HG02981 (cell line): Measurements from ENCODE around the gene LSP1.

Experiments
- ATAC-seq: cut with Tn5 transposase; IDR thresholded peaks from one replicate; pipeline ENCODE4 v1.9.1; 2021; ENCODE audit warnings: mild to moderate bottlenecking, moderate library complexity; ENCODE audit not compliant: unreplicated experiment

LSP1 gene

GRCh38 chr11:1836011-1836945 lies 16.6 kb upstream of the LSP1 start:
- no peak for ATAC-seq

- ATAC-seq = no peak
These were observed 15.5 kb upstream of the LSP1 start for GRCh38 chr11:1837171-1838076.

- ATAC-seq = no peak
These were observed 14.8 kb upstream of the LSP1 start for GRCh38 chr11:1838077-1838425.

GRCh38 chr11:1838426-1839144 lies 14.3 kb upstream of the LSP1 start, which contains the start of gene TNNI2:
Gene TNNI2 (plus strand): TSS chr11:1838981. CDS start chr11:1839697, 716 bp downstream.
- ATAC-seq = no peak

GRCh38 chr11:1839204-1839923 lies 13.5 kb upstream of the LSP1 start:
- no peak for ATAC-seq

- ATAC-seq = no peak
These were observed 12.7 kb upstream of the LSP1 start for GRCh38 chr11:1839924-1840779.

- ATAC-seq = no peak
These were observed 12.0 kb upstream of the LSP1 start for GRCh38 chr11:1840780-1841480.

GRCh38 chr11:1841511-1842148 lies 11.3 kb upstream of the LSP1 start:
- ATAC-seq = no peak

- ATAC-seq = no peak
These were observed 10.5 kb upstream of the LSP1 start for GRCh38 chr11:1842149-1843097.

- no peak for ATAC-seq
These were observed 9.8 kb upstream of the LSP1 start for GRCh38 chr11:1843098-1843473.

- ATAC-seq = no peak
These were observed 9.1 kb upstream of the LSP1 start for GRCh38 chr11:1843796-1844195.

GRCh38 chr11:1844221-1845094 lies 8.4 kb upstream of the LSP1 start:
- no peak for ATAC-seq

GRCh38 chr11:1845095-1845429 lies 7.8 kb upstream of the LSP1 start:
- ATAC-seq = no peak

- ATAC-seq = no peak
These were observed 7.1 kb upstream of the LSP1 start for GRCh38 chr11:1845561-1846452.

- no peak for ATAC-seq
These were observed 6.4 kb upstream of the LSP1 start for GRCh38 chr11:1846453-1846932.
